Effector CD4-positive, alpha-beta T cell (primary cell): ENCODE measurements around the gene ARHGAP6.

Experiments used
- DNase-seq: peaks from one replicate; pipeline ENCODE4 v3.0.0-alpha.2; 2020

The ARHGAP6 gene

GRCh38 chrX:11451151-11451550, 214.6 kb downstream of the ARHGAP6 start:
- DNase-seq = no peak

GRCh38 chrX:11450354-11450753, 215.4 kb downstream of the ARHGAP6 start:
- no peak for DNase-seq

GRCh38 chrX:11449613-11450012, 216.1 kb downstream of the ARHGAP6 start:
- DNase-seq = no peak

GRCh38 chrX:11447418-11447817, 218.3 kb downstream of the ARHGAP6 start:
- DNase-seq = no peak

- DNase-seq = no peak
Observed at GRCh38 chrX:11446949-11447348, 218.8 kb downstream of the ARHGAP6 start.

- no peak for DNase-seq
Observed at GRCh38 chrX:11446336-11446735, 219.4 kb downstream of the ARHGAP6 start.

- DNase-seq = no peak
Observed at GRCh38 chrX:11445540-11445939, 220.2 kb downstream of the ARHGAP6 start.

GRCh38 chrX:11444052-11444451, 221.7 kb downstream of the ARHGAP6 start:
- DNase-seq = no peak

GRCh38 chrX:11439846-11440245, 225.9 kb downstream of the ARHGAP6 start:
- no peak for DNase-seq

GRCh38 chrX:11438767-11439166, 227.0 kb downstream of the ARHGAP6 start:
- DNase-seq = no peak

GRCh38 chrX:11438380-11438723, 227.4 kb downstream of the ARHGAP6 start:
- no peak for DNase-seq

- no peak for DNase-seq
Observed at GRCh38 chrX:11437642-11438379, 227.9 kb downstream of the ARHGAP6 start.

- no peak for DNase-seq
Observed at GRCh38 chrX:11435568-11435967, 230.2 kb downstream of the ARHGAP6 start.

GRCh38 chrX:11434607-11435006, 231.1 kb downstream of the ARHGAP6 start:
- DNase-seq = no peak

GRCh38 chrX:11431786-11432185, 233.9 kb downstream of the ARHGAP6 start:
- DNase-seq = no peak

- DNase-seq = no peak
Observed at GRCh38 chrX:11430271-11430670, 235.4 kb downstream of the ARHGAP6 start.

- DNase-seq = no peak
Observed at GRCh38 chrX:11429538-11430085, 236.1 kb downstream of the ARHGAP6 start.

GRCh38 chrX:11427453-11428071, 238.2 kb downstream of the ARHGAP6 start:
- no peak for DNase-seq

- DNase-seq = no peak
Observed at GRCh38 chrX:11426712-11427452, 238.8 kb downstream of the ARHGAP6 start.

- no peak for DNase-seq
Observed at GRCh38 chrX:11424903-11425674, 240.6 kb downstream of the ARHGAP6 start.

GRCh38 chrX:11423949-11424348, 241.8 kb downstream of the ARHGAP6 start:
- no peak for DNase-seq

- no peak for DNase-seq
Observed at GRCh38 chrX:11423362-11423818, 242.3 kb downstream of the ARHGAP6 start.

GRCh38 chrX:11422525-11422857, 243.2 kb downstream of the ARHGAP6 start:
- no peak for DNase-seq
